ENCODE results near the gene PIP4K2A. TPM values are rescaled to one million over a fixed set of nuclear protein-coding genes. Genes with fewer than 3 reads are reported as not detected.

Gene PIP4K2A
- total RNA-seq, 1 donor from 2014 or later = 24.0 TPM

DNA sequence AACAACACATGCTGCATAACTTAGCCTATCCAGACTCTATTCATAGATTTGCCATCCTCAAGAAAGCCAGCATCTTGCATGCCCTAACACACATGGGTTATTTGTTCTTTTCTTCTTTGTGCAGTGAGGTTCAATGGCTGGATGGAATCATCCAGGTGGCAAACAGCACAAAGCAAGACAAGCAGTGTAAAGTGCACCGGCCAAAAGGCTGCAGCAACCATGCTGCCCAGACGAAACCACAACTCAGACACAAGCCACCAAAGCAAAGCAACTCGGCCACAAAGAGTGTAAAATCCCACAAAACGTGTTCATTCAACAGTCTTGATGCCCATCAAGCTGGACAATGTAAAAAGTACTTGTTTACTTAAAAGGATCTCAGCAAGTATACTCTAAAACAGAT lies 76.9 kb downstream of the PIP4K2A start:
- H3K36me3 ChIP-seq (ENCODE audit: control insufficient read depth in 3 of 3, insufficient read depth in 3 of 3, low read length in 3 of 3) = no peaks in the 10 kb centered on the region
- H3K27ac ChIP-seq (ENCODE audit: low read depth, low read length) = no peak overlapping the region
- H3K4me1 ChIP-seq (ENCODE audit: control insufficient read depth in 3 of 3, insufficient read depth in 3 of 3, low read length in 3 of 3) = no peaks in the 10 kb centered on the region
- H3K27me3 ChIP-seq (ENCODE audit: control insufficient read depth in 3 of 3, insufficient read depth in 3 of 3, low read length in 3 of 3) = no peaks in the 10 kb centered on the region
- H3K9me3 ChIP-seq (ENCODE audit: control insufficient read depth in 3 of 3, low read length in 3 of 3) = no peaks in the 10 kb centered on the region
- no peak overlapping the region for H3K4me3 ChIP-seq (ENCODE audit: low read length in 3 of 3)
- no peak overlapping the region for H3K9ac ChIP-seq (ENCODE audit: low read depth in 1 of 3, low read length in 3 of 3)

GRCh38 chr10:22635650-22636049 lies 78.7 kb downstream of the PIP4K2A start:
- Histone ChIP-seq H3K9me3 (ENCODE audit: control insufficient read depth in 3 of 3, low read length in 3 of 3) (no peaks in the 10 kb centered on the region), H3K9ac (ENCODE audit: low read depth in 1 of 3, low read length in 3 of 3) (no peak overlapping the region), H3K27ac (ENCODE audit: low read depth, low read length) (no peak overlapping the region), H3K27me3 (ENCODE audit: control insufficient read depth in 3 of 3, insufficient read depth in 3 of 3, low read length in 3 of 3) (no peaks in the 10 kb centered on the region), H3K4me1 (ENCODE audit: control insufficient read depth in 3 of 3, insufficient read depth in 3 of 3, low read length in 3 of 3) (no peaks in the 10 kb centered on the region), H3K4me3 (ENCODE audit: low read length in 3 of 3) (no peak overlapping the region), H3K36me3 (ENCODE audit: control insufficient read depth in 3 of 3, insufficient read depth in 3 of 3, low read length in 3 of 3) (no peaks in the 10 kb centered on the region)

GRCh38 chr10:22634606-22635459 lies 79.5 kb downstream of the PIP4K2A start:
- Histone ChIP-seq H3K4me1 (ENCODE audit: control insufficient read depth in 3 of 3, insufficient read depth in 3 of 3, low read length in 3 of 3) (no peaks in the 10 kb centered on the region), H3K27ac (ENCODE audit: low read depth, low read length) (no peak overlapping the region), H3K27me3 (ENCODE audit: control insufficient read depth in 3 of 3, insufficient read depth in 3 of 3, low read length in 3 of 3) (no peaks in the 10 kb centered on the region)

DNA sequence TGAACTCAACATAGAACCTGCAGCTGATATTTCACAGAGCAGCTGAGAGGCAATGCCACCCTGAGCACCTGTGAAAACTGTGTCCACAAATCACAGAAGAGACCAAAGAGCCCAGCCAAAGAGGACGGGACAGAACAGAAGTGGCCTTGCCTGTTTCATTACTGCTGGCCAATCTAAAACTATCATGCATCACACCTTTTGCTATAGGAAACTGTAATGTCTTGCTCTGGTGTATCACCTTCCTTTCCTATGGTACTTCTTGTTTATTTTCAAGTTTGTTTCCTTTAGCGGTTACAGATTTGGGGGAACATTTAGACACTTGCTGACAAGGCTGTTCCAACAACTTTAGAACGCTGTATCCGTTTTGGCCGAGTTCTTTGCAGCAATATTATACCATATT lies 80.3 kb downstream of the PIP4K2A start:
- Histone ChIP-seq H3K27ac (ENCODE audit: low read depth, low read length) (no peak overlapping the region), H3K9ac (ENCODE audit: low read depth in 1 of 3, low read length in 3 of 3) (no peak overlapping the region), H3K4me3 (ENCODE audit: low read length in 3 of 3) (no peak overlapping the region), H3K27me3 (ENCODE audit: control insufficient read depth in 3 of 3, insufficient read depth in 3 of 3, low read length in 3 of 3) (no peaks in the 10 kb centered on the region), H3K4me1 (ENCODE audit: control insufficient read depth in 3 of 3, insufficient read depth in 3 of 3, low read length in 3 of 3) (no peaks in the 10 kb centered on the region), H3K9me3 (ENCODE audit: control insufficient read depth in 3 of 3, low read length in 3 of 3) (no peaks in the 10 kb centered on the region), H3K36me3 (ENCODE audit: control insufficient read depth in 3 of 3, insufficient read depth in 3 of 3, low read length in 3 of 3) (no peaks in the 10 kb centered on the region)

More at GRCh38 chr10:22634606-22635459, 79.5 kb downstream of the PIP4K2A start:
- Histone ChIP-seq H3K9me3 (ENCODE audit: control insufficient read depth in 3 of 3, low read length in 3 of 3) (no peaks in the 10 kb centered on the region), H3K4me3 (ENCODE audit: low read length in 3 of 3) (no peak overlapping the region), H3K9ac (ENCODE audit: low read depth in 1 of 3, low read length in 3 of 3) (no peak overlapping the region), H3K36me3 (ENCODE audit: control insufficient read depth in 3 of 3, insufficient read depth in 3 of 3, low read length in 3 of 3) (no peaks in the 10 kb centered on the region)

DNA sequence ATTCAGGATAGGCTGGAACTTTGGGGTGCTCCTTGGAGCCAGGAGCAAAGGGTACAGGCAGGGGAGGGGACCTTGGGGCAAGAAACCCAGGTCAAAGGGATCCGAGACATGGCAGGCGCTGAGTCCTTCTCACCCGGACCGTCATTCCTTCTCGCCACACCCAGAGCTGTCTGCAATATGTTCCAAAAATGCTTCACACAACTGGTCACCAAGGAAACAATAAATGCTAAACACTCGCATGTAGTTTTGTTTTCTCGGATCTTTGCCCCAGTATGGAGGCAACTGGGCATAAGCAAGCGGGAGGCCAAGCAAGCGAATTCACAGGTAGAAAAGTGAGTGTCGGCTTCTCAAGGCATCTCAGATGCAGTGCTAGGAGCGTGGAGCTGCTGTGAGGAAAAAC lies 80.8 kb downstream of the PIP4K2A start:
- no peaks in the 10 kb centered on the region for H3K36me3 ChIP-seq (ENCODE audit: control insufficient read depth in 3 of 3, insufficient read depth in 3 of 3, low read length in 3 of 3)
- H3K4me3 ChIP-seq (ENCODE audit: low read length in 3 of 3) = no peak overlapping the region
- H3K27me3 ChIP-seq (ENCODE audit: control insufficient read depth in 3 of 3, insufficient read depth in 3 of 3, low read length in 3 of 3) = no peaks in the 10 kb centered on the region
- H3K27ac ChIP-seq (ENCODE audit: low read depth, low read length) = no peak overlapping the region
- H3K4me1 ChIP-seq (ENCODE audit: control insufficient read depth in 3 of 3, insufficient read depth in 3 of 3, low read length in 3 of 3) = no peaks in the 10 kb centered on the region
- H3K9me3 ChIP-seq (ENCODE audit: control insufficient read depth in 3 of 3, low read length in 3 of 3) = no peaks in the 10 kb centered on the region
- H3K9ac ChIP-seq (ENCODE audit: low read depth in 1 of 3, low read length in 3 of 3) = no peak overlapping the region

GRCh38 chr10:22633106-22633505 lies 81.3 kb downstream of the PIP4K2A start:
- no peak overlapping the region for H3K27ac ChIP-seq (ENCODE audit: low read depth, low read length)
- no peaks in the 10 kb centered on the region for H3K27me3 ChIP-seq (ENCODE audit: control insufficient read depth in 3 of 3, insufficient read depth in 3 of 3, low read length in 3 of 3)
- H3K4me3 ChIP-seq (ENCODE audit: low read length in 3 of 3) = no peak overlapping the region
- H3K36me3 ChIP-seq (ENCODE audit: control insufficient read depth in 3 of 3, insufficient read depth in 3 of 3, low read length in 3 of 3) = no peaks in the 10 kb centered on the region
- H3K9me3 ChIP-seq (ENCODE audit: control insufficient read depth in 3 of 3, low read length in 3 of 3) = no peaks in the 10 kb centered on the region
- no peaks in the 10 kb centered on the region for H3K4me1 ChIP-seq (ENCODE audit: control insufficient read depth in 3 of 3, insufficient read depth in 3 of 3, low read length in 3 of 3)
- H3K9ac ChIP-seq (ENCODE audit: low read depth in 1 of 3, low read length in 3 of 3) = no peak overlapping the region

DNA sequence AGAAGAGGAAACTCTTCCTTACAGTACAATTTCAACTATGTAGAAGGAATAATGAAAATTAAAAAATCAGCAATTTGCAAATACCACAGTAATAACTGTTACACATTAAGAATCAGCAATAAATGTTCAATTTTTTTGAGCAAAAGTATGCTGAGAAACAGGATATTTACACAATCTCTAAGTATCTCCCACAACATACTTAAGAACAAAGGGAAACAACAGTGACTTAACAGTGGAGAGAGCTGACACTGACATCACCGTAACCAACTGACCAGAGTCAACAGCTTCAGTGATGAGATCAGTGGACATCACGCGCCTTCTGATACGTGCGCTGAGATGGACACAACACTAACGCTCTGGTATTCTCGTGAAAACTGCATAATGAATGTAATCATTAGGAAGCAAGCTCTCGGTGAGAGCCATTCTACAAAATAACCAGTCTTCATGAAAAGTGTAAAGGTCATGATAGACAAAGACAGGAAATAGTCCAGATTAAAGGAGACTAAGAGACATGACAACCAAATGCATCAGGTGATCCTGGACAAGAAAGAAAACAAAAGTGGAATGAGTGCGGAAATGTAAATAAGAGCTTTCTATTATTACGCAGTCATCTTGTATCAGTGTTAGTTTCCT lies 82.6 kb downstream of the PIP4K2A start:
- H3K4me1 ChIP-seq (ENCODE audit: control insufficient read depth in 3 of 3, insufficient read depth in 3 of 3, low read length in 3 of 3) = no peaks in the 10 kb centered on the region
- no peak overlapping the region for H3K9ac ChIP-seq (ENCODE audit: low read depth in 1 of 3, low read length in 3 of 3)

GRCh38 chr10:22631185-22631584 lies 83.2 kb downstream of the PIP4K2A start:
- Histone ChIP-seq H3K4me1 (ENCODE audit: control insufficient read depth in 3 of 3, insufficient read depth in 3 of 3, low read length in 3 of 3) (no peaks in the 10 kb centered on the region), H3K9ac (ENCODE audit: low read depth in 1 of 3, low read length in 3 of 3) (no peak overlapping the region), H3K27me3 (ENCODE audit: control insufficient read depth in 3 of 3, insufficient read depth in 3 of 3, low read length in 3 of 3) (no peaks in the 10 kb centered on the region), H3K36me3 (ENCODE audit: control insufficient read depth in 3 of 3, insufficient read depth in 3 of 3, low read length in 3 of 3) (no peaks in the 10 kb centered on the region), H3K27ac (ENCODE audit: low read depth, low read length) (no peak overlapping the region), H3K4me3 (ENCODE audit: low read length in 3 of 3) (no peak overlapping the region), H3K9me3 (ENCODE audit: control insufficient read depth in 3 of 3, low read length in 3 of 3) (no peaks in the 10 kb centered on the region)

More for the DNA sequence above, 82.6 kb downstream of the PIP4K2A start:
- Histone ChIP-seq H3K36me3 (ENCODE audit: control insufficient read depth in 3 of 3, insufficient read depth in 3 of 3, low read length in 3 of 3) (no peaks in the 10 kb centered on the region), H3K9me3 (ENCODE audit: control insufficient read depth in 3 of 3, low read length in 3 of 3) (no peaks in the 10 kb centered on the region), H3K27me3 (ENCODE audit: control insufficient read depth in 3 of 3, insufficient read depth in 3 of 3, low read length in 3 of 3) (no peaks in the 10 kb centered on the region), H3K27ac (ENCODE audit: low read depth, low read length) (no peak overlapping the region), H3K4me3 (ENCODE audit: low read length in 3 of 3) (no peak overlapping the region)

GRCh38 chr10:22630234-22631174 lies 83.9 kb downstream of the PIP4K2A start:
- no peak overlapping the region for H3K9ac ChIP-seq (ENCODE audit: low read depth in 1 of 3, low read length in 3 of 3)

More at GRCh38 chr10:22630234-22631174, 83.9 kb downstream of the PIP4K2A start:
- peak overlapping the region; percentile 25 for H3K27ac ChIP-seq (ENCODE audit: low read depth, low read length)
- no peaks in the 10 kb centered on the region for H3K9me3 ChIP-seq (ENCODE audit: control insufficient read depth in 3 of 3, low read length in 3 of 3)
- no peak overlapping the region for H3K4me3 ChIP-seq (ENCODE audit: low read length in 3 of 3)
- H3K36me3 ChIP-seq (ENCODE audit: control insufficient read depth in 3 of 3, insufficient read depth in 3 of 3, low read length in 3 of 3) = no peaks in the 10 kb centered on the region
- H3K27me3 ChIP-seq (ENCODE audit: control insufficient read depth in 3 of 3, insufficient read depth in 3 of 3, low read length in 3 of 3) = no peaks in the 10 kb centered on the region
- H3K4me1 ChIP-seq (ENCODE audit: control insufficient read depth in 3 of 3, insufficient read depth in 3 of 3, low read length in 3 of 3) = peaks cover 4 to 5% (median 5%) of the 10 kb centered on the region in 3 donors

All from skeletal muscle tissue (tissue), 4 donors.